ENCODE data around the gene SLC2A10. TPM values are rescaled to one million over a fixed set of nuclear protein-coding genes. Genes with fewer than 3 reads are reported as not detected.

SLC2A10 gene
- not detected in 5 replicates for total RNA-seq (2022; extraction: Qiagen RNA extraction)

GRCh38 chr20:46709459-46710152, at the start of gene SLC2A10:
Gene SLC2A10 (plus strand): TSS chr20:46709649. CDS start chr20:46709737, 88 bp downstream.

GRCh38 chr20:46689082-46689753, 20.2 kb upstream of the SLC2A10 start, which contains the start of gene TP53RK:
Gene TP53RK (minus strand): TSS chr20:46689444. CDS start chr20:46689414, 30 bp downstream.

Other genes starting within 250 kb of the SLC2A10 start
- gene ZNF334, start 196.1 kb upstream of the SLC2A10 start, total RNA-seq (2022; extraction: Qiagen RNA extraction), result not detected in 5 replicates
- gene OCSTAMP, start 159.0 kb upstream of the SLC2A10 start, total RNA-seq (2022; extraction: Qiagen RNA extraction), result not detected in 5 replicates
- 0.02 to 0.14 TPM (median 0.08 TPM) in 4 of 5 replicates, not detected in the other for gene SLC13A3, start 58.2 kb upstream of the SLC2A10 start, total RNA-seq (2022; extraction: Qiagen RNA extraction)
- 11.9 to 13.7 TPM (median 13.0 TPM) in 5 replicates for gene TP53RK, start 20.2 kb upstream of the SLC2A10 start, total RNA-seq (2022; extraction: Qiagen RNA extraction)
- 1.8 to 2.6 TPM (median 2.3 TPM) in 5 replicates for gene EYA2, start 185.2 kb downstream of the SLC2A10 start, total RNA-seq (2022; extraction: Qiagen RNA extraction)